ENCODE results near the gene BCL2L1. TPM values are rescaled to one million over a fixed set of nuclear protein-coding genes. Genes with fewer than 3 reads are reported as not detected.
"Not testable (repeated sequence)": the region's sequence is repeated elsewhere in the genome, so short reads cannot be mapped to it uniquely, and the experiment has no call there.

Gene BCL2L1
- total RNA-seq, 1 experiment from 2014 or later: 226 TPM

- POLR2A ChIA-PET: interaction anchor here (1.6 to 1.7 kb wide), 2 partner anchors 9 to 12 kb away, joined by 4 to 5 read pairs; partner anchors contain the start of gene TPX2
- no TSS peak for BruUV-seq (replicated peaks)
- CTCF ChIA-PET: no interaction called here
- TF ChIP-seq REST (IDR thresholded peaks at IDR 0.05; ENCODE audit: low read depth) (no peak), YY1 (IDR thresholded peaks at IDR 0.05; ENCODE audit: extremely low read depth, insufficient replicate concordance, low read depth, low read length) (no peak), CBX3 (IDR thresholded peaks at IDR 0.05; ENCODE audit: low read depth) (no peak), TCF7L2 (IDR thresholded peaks at IDR 0.05; ENCODE audit: borderline replicate concordance, extremely low read depth, insufficient read depth, insufficient read length) (no peak), EZH2 (IDR thresholded peaks at IDR 0.05) (no peak), SP1 (IDR thresholded peaks at IDR 0.05; ENCODE audit: low read depth) (no peak), FOSL1 (IDR thresholded peaks at IDR 0.05; ENCODE audit: low read depth) (no peak), ZBTB33 (IDR thresholded peaks at IDR 0.05; ENCODE audit: extremely low read depth, insufficient replicate concordance, low read length) (no peak)
- Histone ChIP-seq H3K4me3 (replicated peaks in 1 of 2; ENCODE audit: low read depth in 1 of 2, low read length in 2 of 2) (no peak overlapping the region), H3K4me2 (ENCODE audit: low read length) (no peak overlapping the region), H3K79me2 (ENCODE audit: insufficient read depth, low read length) (peaks cover 98% of the 10 kb centered on the region), H3K4me1 (ENCODE audit: control insufficient read depth in 1 of 2, insufficient read depth in 2 of 2, low read length in 2 of 2) (0 out of 4 replicates have a peak, but pooled peaks cover 0 to 3% of the 10 kb centered on the region in 2 experiments), H3K27ac (ENCODE audit: low read depth, low read length) (no peak overlapping the region), H3K27me3 (ENCODE audit: insufficient read depth, low read length) (no peaks in the 10 kb centered on the region), H3K36me3 (ENCODE audit: control insufficient read depth in 1 of 2, insufficient read depth in 2 of 2, low read length in 2 of 2) (peaks cover 6 to 57% of the 10 kb centered on the region in 2 experiments), H2AFZ (ENCODE audit: low read depth, low read length, poor library complexity, severe bottlenecking) (no peak overlapping the region), H3K9ac (ENCODE audit: low read length) (no peak overlapping the region), H3K9me3 (ENCODE audit: control insufficient read depth in 1 of 2, insufficient read depth in 1 of 2, low read depth in 1 of 2, low read length in 2 of 2) (no peaks in the 10 kb centered on the region), H3K9me2 (ENCODE audit: insufficient read depth) (no peaks in the 10 kb centered on the region), H4K20me1 (ENCODE audit: insufficient read depth) (peaks cover 12% of the 10 kb centered on the region; the same call in 1 of the 2 replicates)
- DNase-seq (ENCODE audit: low read depth, low spot score): no peak
- RAD21 ChIA-PET (ENCODE audit: low non-redundant PET in 1 of 2, low total read pairs in 2 of 2, uncharacterized antibody in 2 of 2, unreplicated experiment in 2 of 2): no interaction called here
- ATAC-seq: no peak
- intact Hi-C loops (cut with micrococcal nuclease): no loop called here
Observed at GRCh38 chr20:31747640-31748039, 25.0 kb upstream of the BCL2L1 start.

GRCh38 chr20:31747028-31747427 lies 24.4 kb upstream of the BCL2L1 start:
- Histone ChIP-seq H3K79me2 (ENCODE audit: insufficient read depth, low read length) (peaks cover 98% of the 10 kb centered on the region), H3K36me3 (ENCODE audit: control insufficient read depth in 1 of 2, insufficient read depth in 2 of 2, low read length in 2 of 2) (peaks cover 10 to 61% of the 10 kb centered on the region in 2 experiments), H4K20me1 (ENCODE audit: insufficient read depth) (peaks cover 12% of the 10 kb centered on the region; the same call in 1 of the 2 replicates)
- CTCF ChIA-PET: interaction anchor here (1.4 kb wide), 1 partner anchor 23 kb away, joined by 3 read pairs; no protein-coding TSS in a partner anchor
- RAD21 ChIA-PET (ENCODE audit: low non-redundant PET in 1 of 2, low total read pairs in 2 of 2, uncharacterized antibody in 2 of 2, unreplicated experiment in 2 of 2); H3K4me1 ChIP-seq (ENCODE audit: control insufficient read depth in 1 of 2, insufficient read depth in 2 of 2, low read length in 2 of 2); H3K27me3 ChIP-seq (ENCODE audit: insufficient read depth, low read length); H3K9ac ChIP-seq (ENCODE audit: low read length); BruUV-seq (replicated peaks); DNase-seq (ENCODE audit: low read depth, low spot score); H3K9me3 ChIP-seq (ENCODE audit: control insufficient read depth in 1 of 2, insufficient read depth in 1 of 2, low read depth in 1 of 2, low read length in 2 of 2); H2AFZ ChIP-seq (ENCODE audit: low read depth, low read length, poor library complexity, severe bottlenecking); ATAC-seq; intact Hi-C loops (cut with micrococcal nuclease); POLR2A ChIA-PET; H3K27ac ChIP-seq (ENCODE audit: low read depth, low read length); H3K9me2 ChIP-seq (ENCODE audit: insufficient read depth); H3K4me3 ChIP-seq (replicated peaks in 1 of 2; ENCODE audit: low read depth in 1 of 2, low read length in 2 of 2); H3K4me2 ChIP-seq (ENCODE audit: low read length): not testable (repeated sequence)

All from HCT116 (cell line).